ENCODE results near the gene GALNT2.

The GALNT2 gene

DNA sequence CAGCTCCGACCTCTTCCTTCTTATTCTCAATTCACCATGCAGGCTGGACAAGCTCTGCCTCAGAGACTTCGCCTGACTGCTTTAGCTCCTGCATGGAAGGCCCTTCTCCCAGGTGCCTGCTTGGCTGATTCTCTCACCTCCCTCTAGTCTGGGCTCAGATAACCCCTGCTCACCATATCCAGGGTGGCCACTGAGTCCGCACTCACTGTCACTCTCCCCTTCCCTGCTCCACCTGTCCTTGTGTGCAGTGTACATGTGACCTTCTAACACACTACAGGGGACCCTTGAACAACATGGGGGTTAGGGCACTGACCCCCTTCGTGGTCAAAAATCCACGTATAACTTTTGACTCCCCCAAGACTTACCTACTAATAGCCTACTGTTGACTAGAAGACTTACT is 14.4 kb upstream of the GALNT2 start:
- Histone ChIP-seq H3K4me1 (ENCODE audit: insufficient read depth, low read length) (peaks cover under 1% of the 10 kb centered on the region; the same call in 1 of the 2 replicates), H3K9ac (ENCODE audit: low read depth, low read length) (no peak overlapping the region), H3K4me3 (ENCODE audit: low read length) (no peak overlapping the region), H3K36me3 (ENCODE audit: insufficient read depth, low read length) (no peaks in the 10 kb centered on the region), H3K27ac (ENCODE audit: low read depth, low read length) (no peak overlapping the region), H3K27me3 (ENCODE audit: insufficient read depth, low read length) (no peaks in the 10 kb centered on the region), H3K9me3 (ENCODE audit: insufficient read depth, low read depth, low read length) (no peaks in the 10 kb centered on the region)
- 90% methylated on average over 5 of the region's 5 CpGs for WGBS

DNA sequence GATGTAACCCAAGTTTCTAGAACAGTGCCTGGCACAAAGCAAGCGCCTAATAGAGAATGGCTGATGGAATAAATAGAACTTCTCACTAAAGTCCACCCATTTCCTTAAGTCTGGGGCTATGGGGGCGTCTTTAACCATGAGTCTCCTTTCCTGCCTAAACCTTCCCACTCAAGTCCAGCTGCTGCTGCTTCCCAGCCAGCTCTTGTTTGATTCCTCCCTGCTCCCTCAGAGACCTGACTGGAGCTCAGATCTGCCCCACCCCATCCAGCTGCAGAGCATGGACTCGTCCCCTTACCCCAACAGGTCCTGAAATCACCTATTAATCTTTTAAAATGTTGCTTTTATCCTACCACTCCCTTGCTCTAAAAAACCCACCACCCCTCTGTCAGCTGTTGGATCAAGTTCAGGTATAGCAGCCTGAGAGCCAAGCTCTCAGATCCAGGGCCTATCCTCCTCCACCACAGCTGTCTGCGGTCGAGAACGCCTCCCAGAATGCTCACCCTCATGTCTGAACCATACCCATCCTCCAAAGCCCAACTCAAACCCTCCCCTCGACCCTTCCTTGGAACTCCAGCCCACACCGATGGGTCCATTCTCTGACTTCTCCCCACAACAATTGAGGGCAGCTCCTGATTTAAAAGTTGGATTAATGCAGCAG is 12.8 kb upstream of the GALNT2 start:
- Histone ChIP-seq H3K4me3 (ENCODE audit: low read length) (no peak overlapping the region), H3K9ac (ENCODE audit: low read depth, low read length) (no peak overlapping the region), H3K36me3 (ENCODE audit: insufficient read depth, low read length) (no peaks in the 10 kb centered on the region), H3K27ac (ENCODE audit: low read depth, low read length) (no peak overlapping the region), H3K4me1 (ENCODE audit: insufficient read depth, low read length) (no peaks in the 10 kb centered on the region), H3K27me3 (ENCODE audit: insufficient read depth, low read length) (no peaks in the 10 kb centered on the region), H3K9me3 (ENCODE audit: insufficient read depth, low read depth, low read length) (no peaks in the 10 kb centered on the region)
- WGBS, result 94% methylated on average over 8 of the region's 8 CpGs

DNA sequence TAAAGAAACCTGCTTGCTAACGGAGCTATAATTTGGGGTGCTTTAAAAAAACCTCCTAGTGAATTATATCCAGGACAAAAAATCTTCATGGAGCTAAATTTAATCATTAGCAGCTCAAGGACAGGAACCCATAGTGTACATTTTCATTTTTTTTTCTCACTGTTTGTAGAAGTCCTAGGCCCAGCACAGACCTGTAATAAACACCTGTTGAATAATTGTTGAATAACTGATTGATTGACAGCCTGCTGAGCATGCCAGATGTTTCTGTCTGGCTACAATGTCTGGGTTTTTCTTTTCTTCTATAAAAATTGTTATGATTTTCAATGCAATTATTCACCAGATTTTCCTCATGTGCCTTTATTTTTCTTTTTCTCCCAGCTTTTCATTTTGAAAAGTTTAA is 10.9 kb upstream of the GALNT2 start:
- 100% methylated on average over 1 of the region's 1 CpG for WGBS

DNA sequence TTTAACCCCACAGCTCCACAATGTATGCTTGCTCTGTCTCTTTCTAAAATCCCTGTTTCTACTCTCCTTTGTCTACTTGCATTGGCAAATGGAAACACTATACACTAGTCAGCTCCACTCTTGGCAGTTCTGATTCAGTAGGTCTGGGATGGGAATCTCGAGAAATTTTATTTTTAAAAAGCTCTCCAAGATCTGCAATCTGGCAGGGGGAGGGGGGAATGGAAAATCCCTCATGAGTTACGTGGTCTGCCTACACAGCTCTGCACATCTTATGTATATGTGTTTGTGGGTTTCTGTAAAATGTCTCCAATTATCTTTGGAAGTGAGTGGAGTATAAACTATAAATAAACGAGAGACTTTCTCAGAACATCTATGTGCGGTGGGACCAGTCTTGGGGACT is 9.9 kb upstream of the GALNT2 start:
- Histone ChIP-seq H3K4me3 (ENCODE audit: low read length) (no peak overlapping the region), H3K27ac (ENCODE audit: low read depth, low read length) (no peak overlapping the region), H3K9ac (ENCODE audit: low read depth, low read length) (no peak overlapping the region), H3K9me3 (ENCODE audit: insufficient read depth, low read depth, low read length) (peaks cover 2% of the 10 kb centered on the region; the same call in 1 of the 2 replicates), H3K27me3 (ENCODE audit: insufficient read depth, low read length) (no peaks in the 10 kb centered on the region), H3K36me3 (ENCODE audit: insufficient read depth, low read length) (no peaks in the 10 kb centered on the region), H3K4me1 (ENCODE audit: insufficient read depth, low read length) (no peaks in the 10 kb centered on the region)
- WGBS, result 93% methylated on average over 4 of the region's 4 CpGs

More for the DNA sequence above, 10.9 kb upstream of the GALNT2 start:
- Histone ChIP-seq H3K36me3 (ENCODE audit: insufficient read depth, low read length) (no peaks in the 10 kb centered on the region), H3K9me3 (ENCODE audit: insufficient read depth, low read depth, low read length) (no peaks in the 10 kb centered on the region), H3K4me1 (ENCODE audit: insufficient read depth, low read length) (no peaks in the 10 kb centered on the region), H3K9ac (ENCODE audit: low read depth, low read length) (no peak overlapping the region), H3K4me3 (ENCODE audit: low read length) (no peak overlapping the region), H3K27me3 (ENCODE audit: insufficient read depth, low read length) (no peaks in the 10 kb centered on the region), H3K27ac (ENCODE audit: low read depth, low read length) (no peak overlapping the region)

DNA sequence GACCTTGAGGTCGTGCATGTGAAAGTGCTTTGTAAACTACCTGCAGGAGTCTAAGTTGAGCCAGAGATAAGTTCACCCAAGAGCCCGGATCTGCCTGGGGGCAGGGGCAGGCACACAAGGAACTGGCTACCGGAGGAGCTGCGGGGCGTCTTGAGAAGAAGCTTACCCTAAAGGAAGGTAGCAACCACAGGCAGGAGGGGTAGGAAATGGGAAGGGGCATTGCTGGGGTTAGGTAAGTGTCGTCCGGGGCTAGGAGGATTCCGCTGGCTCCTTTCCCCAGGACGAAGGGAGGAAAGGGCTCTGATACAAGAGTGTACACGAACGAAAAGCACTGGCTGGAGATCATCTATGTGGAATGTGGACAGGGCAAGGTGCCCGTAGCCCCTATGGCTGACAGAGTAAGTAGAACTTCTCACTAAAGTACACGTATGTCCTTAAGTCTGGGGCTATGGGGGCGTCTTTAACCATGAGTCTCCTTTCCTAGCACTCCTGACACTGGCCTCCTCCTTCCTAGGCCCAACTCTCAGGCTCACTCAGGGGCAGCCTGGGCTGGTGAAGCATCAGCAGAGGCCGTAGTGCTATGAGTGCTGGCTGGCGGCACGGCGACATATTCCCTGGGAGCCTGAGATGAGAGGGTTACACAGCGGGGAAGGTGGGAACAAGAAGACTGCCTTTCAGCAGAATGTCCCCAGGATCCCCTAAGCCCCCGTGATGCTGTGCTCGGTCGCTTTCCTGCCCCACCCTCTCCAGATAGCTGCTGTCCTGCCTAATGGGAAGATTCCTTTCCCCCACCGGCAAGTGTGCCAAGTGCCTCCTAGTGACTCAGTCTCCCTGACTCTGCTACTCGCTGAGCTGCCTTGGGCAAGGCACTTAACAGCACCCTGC is 9.1 kb upstream of the GALNT2 start:
- Histone ChIP-seq H3K9ac (ENCODE audit: low read depth, low read length) (no peak overlapping the region), H3K36me3 (ENCODE audit: insufficient read depth, low read length) (no peaks in the 10 kb centered on the region), H3K27ac (ENCODE audit: low read depth, low read length) (no peak overlapping the region), H3K4me3 (ENCODE audit: low read length) (no peak overlapping the region), H3K9me3 (ENCODE audit: insufficient read depth, low read depth, low read length) (peaks cover 8% of the 10 kb centered on the region; the same call in 1 of the 2 replicates), H3K4me1 (ENCODE audit: insufficient read depth, low read length) (no peaks in the 10 kb centered on the region), H3K27me3 (ENCODE audit: insufficient read depth, low read length) (no peaks in the 10 kb centered on the region)
- WGBS, result 90% methylated on average over 24 of the region's 24 CpGs

DNA sequence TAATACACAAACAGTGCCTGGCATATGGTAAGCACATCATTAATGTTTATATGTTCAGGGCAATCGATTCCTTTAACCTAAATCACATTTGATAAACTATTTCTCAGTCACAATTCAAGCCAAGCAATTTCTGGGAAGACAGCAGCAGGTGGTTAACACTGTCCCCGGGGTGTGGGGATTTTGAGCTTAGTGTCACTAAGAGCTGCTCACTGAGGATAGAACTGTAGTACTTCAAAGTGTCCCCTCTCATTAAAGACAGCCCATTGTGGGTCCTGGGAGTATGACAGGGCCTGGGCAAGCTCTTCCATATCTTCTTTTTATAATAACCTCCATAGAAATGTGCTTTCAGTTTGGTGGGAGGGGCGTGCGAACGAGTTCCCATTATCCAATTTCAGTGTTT is 8.4 kb upstream of the GALNT2 start:
- H3K4me1 ChIP-seq (ENCODE audit: insufficient read depth, low read length), result no peaks in the 10 kb centered on the region
- no peaks in the 10 kb centered on the region for H3K36me3 ChIP-seq (ENCODE audit: insufficient read depth, low read length)
- no peak overlapping the region for H3K27ac ChIP-seq (ENCODE audit: low read depth, low read length)
- 91% methylated on average over 2 of the region's 5 CpGs for WGBS
- no peak overlapping the region for H3K4me3 ChIP-seq (ENCODE audit: low read length)
- no peak overlapping the region for H3K9ac ChIP-seq (ENCODE audit: low read depth, low read length)
- no peaks in the 10 kb centered on the region for H3K27me3 ChIP-seq (ENCODE audit: insufficient read depth, low read length)
- peaks cover 8% of the 10 kb centered on the region; the same call in 1 of the 2 replicates for H3K9me3 ChIP-seq (ENCODE audit: insufficient read depth, low read depth, low read length)

DNA sequence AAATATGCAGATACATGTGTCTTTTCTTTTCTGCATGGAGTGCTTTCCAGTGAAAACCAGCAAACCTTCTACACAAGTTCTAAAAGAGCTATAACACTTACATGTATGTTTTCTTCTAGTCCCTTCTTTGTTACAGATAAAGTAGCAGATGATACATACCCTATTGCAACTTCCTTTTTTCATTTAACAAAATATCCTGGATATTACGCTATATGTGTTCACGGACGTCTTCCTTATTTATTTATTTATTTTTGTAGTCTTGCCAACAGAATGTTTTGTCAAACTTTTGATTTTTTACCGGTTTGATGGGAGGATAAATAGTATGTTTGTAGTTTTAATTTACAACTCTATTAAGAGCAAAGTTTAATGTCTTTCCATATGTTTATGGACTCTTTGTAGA is 5.2 kb upstream of the GALNT2 start:
- Histone ChIP-seq H3K36me3 (ENCODE audit: insufficient read depth, low read length) (no peaks in the 10 kb centered on the region), H3K27ac (ENCODE audit: low read depth, low read length) (no peak overlapping the region), H3K4me3 (ENCODE audit: low read length) (no peak overlapping the region), H3K9me3 (ENCODE audit: insufficient read depth, low read depth, low read length) (peaks cover 8% of the 10 kb centered on the region; the same call in 1 of the 2 replicates), H3K4me1 (ENCODE audit: insufficient read depth, low read length) (peaks cover 6% of the 10 kb centered on the region), H3K27me3 (ENCODE audit: insufficient read depth, low read length) (no peaks in the 10 kb centered on the region; the same call in 1 of the 2 replicates), H3K9ac (ENCODE audit: low read depth, low read length) (no peak overlapping the region)
- WGBS, result 90% methylated on average over 2 of the region's 4 CpGs

DNA sequence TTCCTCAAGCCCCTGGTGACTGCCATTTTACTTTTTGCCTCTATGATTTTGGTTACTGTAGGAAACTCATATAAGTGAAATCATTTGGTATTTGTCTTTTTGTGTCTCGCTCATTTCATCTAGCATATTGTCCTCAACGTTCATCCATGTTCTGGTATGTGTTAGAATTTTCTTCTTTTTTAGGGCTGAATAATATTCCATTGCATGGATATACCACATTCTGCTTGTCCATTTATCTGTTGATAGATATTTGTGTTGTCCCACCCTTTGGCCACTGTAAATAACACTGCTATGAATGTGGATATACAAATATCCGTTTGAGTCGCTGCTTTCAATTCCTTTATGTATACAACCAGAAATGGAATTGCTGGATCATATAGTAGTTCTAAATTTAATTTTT is 4.5 kb upstream of the GALNT2 start:
- WGBS, result no CpG with 5 or more reads among the region's 4 CpGs

DNA sequence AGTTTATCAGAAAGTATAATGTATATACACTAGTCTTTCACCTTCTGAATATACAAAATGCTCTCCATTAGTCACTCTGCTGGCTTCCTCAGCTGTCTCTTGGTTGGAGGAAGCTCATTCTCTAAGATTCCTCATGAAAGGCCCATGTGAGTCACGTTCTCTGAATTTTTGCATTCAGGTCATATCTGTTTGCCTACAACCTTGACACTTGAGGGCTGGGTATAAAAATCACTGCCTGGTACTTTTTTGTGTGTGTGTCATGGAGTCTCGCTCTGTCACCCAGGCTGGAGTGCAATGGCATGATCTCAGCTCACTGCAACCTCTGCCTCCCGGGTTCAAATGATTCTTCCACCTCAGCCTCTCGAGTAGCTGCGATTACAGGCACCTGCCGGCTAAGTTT is 2.8 kb upstream of the GALNT2 start:
- 95% methylated on average over 6 of the region's 6 CpGs for WGBS

More for the DNA sequence above, 4.5 kb upstream of the GALNT2 start:
- no peaks in the 10 kb centered on the region for H3K36me3 ChIP-seq (ENCODE audit: insufficient read depth, low read length)
- H3K9me3 ChIP-seq (ENCODE audit: insufficient read depth, low read depth, low read length), result peaks cover 8% of the 10 kb centered on the region; the same call in 1 of the 2 replicates
- H3K4me1 ChIP-seq (ENCODE audit: insufficient read depth, low read length), result peaks cover 6% of the 10 kb centered on the region
- no peaks in the 10 kb centered on the region; the same call in 1 of the 2 replicates for H3K27me3 ChIP-seq (ENCODE audit: insufficient read depth, low read length)
- no peak overlapping the region for H3K9ac ChIP-seq (ENCODE audit: low read depth, low read length)
- H3K4me3 ChIP-seq (ENCODE audit: low read length), result no peak overlapping the region
- H3K27ac ChIP-seq (ENCODE audit: low read depth, low read length), result no peak overlapping the region

DNA sequence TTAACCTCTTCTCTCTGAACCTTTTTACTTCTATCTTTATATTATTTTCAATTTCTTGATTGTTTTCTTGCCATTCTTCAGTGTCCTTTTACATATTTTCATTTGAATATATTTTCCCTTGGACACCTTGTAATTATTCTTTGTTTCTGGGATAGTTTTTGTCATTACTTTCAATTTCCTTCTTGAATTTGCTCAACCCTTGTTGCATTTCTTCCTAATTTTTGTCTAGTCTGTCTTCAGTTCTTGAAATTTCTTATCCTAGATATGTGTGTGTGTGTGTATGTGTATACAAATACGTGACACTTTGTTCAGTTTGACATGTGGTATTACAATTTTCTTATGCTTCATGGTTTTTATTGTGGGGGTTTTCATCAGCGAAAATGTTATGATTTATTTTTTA is 1.9 kb upstream of the GALNT2 start:
- Histone ChIP-seq H3K4me3 (ENCODE audit: low read length) (no peak overlapping the region), H3K27me3 (ENCODE audit: insufficient read depth, low read length) (peaks cover 17% of the 10 kb centered on the region), H3K9ac (ENCODE audit: low read depth, low read length) (no peak overlapping the region), H3K9me3 (ENCODE audit: insufficient read depth, low read depth, low read length) (peaks cover 8% of the 10 kb centered on the region; the same call in 1 of the 2 replicates), H3K36me3 (ENCODE audit: insufficient read depth, low read length) (no peaks in the 10 kb centered on the region), H3K27ac (ENCODE audit: low read depth, low read length) (no peak overlapping the region), H3K4me1 (ENCODE audit: insufficient read depth, low read length) (peaks cover 25% of the 10 kb centered on the region)
- WGBS, result 89% methylated on average over 2 of the region's 2 CpGs

More for the DNA sequence above, 2.8 kb upstream of the GALNT2 start:
- Histone ChIP-seq H3K9me3 (ENCODE audit: insufficient read depth, low read depth, low read length) (peaks cover 8% of the 10 kb centered on the region; the same call in 1 of the 2 replicates), H3K27me3 (ENCODE audit: insufficient read depth, low read length) (peaks cover 11% of the 10 kb centered on the region), H3K36me3 (ENCODE audit: insufficient read depth, low read length) (no peaks in the 10 kb centered on the region), H3K9ac (ENCODE audit: low read depth, low read length) (no peak overlapping the region), H3K27ac (ENCODE audit: low read depth, low read length) (no peak overlapping the region), H3K4me1 (ENCODE audit: insufficient read depth, low read length) (peaks cover 16% of the 10 kb centered on the region), H3K4me3 (ENCODE audit: low read length) (no peak overlapping the region)

DNA sequence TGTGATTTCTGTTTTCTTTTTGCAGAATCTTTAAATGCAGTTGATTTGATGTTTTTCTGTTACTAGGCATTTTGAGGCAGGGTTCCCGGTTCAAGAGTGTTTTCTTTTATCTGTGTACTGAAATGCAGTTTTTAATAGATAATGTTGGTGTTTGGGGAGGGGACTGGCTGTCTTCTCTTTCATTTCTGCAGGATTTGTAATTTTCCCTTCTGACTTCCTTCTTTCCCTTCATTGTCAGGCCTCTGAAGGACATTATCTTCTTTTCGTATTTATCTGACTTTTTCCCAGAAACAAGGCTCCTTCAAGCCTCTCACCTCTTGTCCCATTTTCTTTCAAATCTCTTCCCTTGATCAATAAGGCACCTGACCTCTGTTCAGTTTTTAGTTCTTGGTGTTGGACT is 1.5 kb upstream of the GALNT2 start:
- H3K4me3 ChIP-seq (ENCODE audit: low read length), result no peak overlapping the region
- 91% methylated on average over 2 of the region's 2 CpGs for WGBS
- peaks cover 8% of the 10 kb centered on the region; the same call in 1 of the 2 replicates for H3K9me3 ChIP-seq (ENCODE audit: insufficient read depth, low read depth, low read length)
- no peaks in the 10 kb centered on the region for H3K36me3 ChIP-seq (ENCODE audit: insufficient read depth, low read length)
- peaks cover 17% of the 10 kb centered on the region for H3K27me3 ChIP-seq (ENCODE audit: insufficient read depth, low read length)
- peaks cover 25% of the 10 kb centered on the region for H3K4me1 ChIP-seq (ENCODE audit: insufficient read depth, low read length)
- no peak overlapping the region for H3K9ac ChIP-seq (ENCODE audit: low read depth, low read length)
- no peak overlapping the region for H3K27ac ChIP-seq (ENCODE audit: low read depth, low read length)
